KOPT-K1 (cell line): ENCODE measurements around the gene TBC1D22A.

Source experiments
- H3K27ac ChIP-seq: fragments of 200-600 bp; sonication (generic); 2 replicates; pipeline ENCODE4 v1.5.1; 2016; ENCODE audit warnings: antibody characterized with exemption, mild to moderate bottlenecking, low read depth, low read length; ENCODE audit not compliant: poor library complexity, severe bottlenecking
- H3K36me3 ChIP-seq: fragments of 200-600 bp; sonication (generic); 2 replicates; pipeline ENCODE4 v1.5.1; 2017; ENCODE audit warnings: antibody characterized with exemption, mild to moderate bottlenecking, low read length, moderate library complexity; ENCODE audit not compliant: insufficient read depth
- H3K9me3 ChIP-seq: fragments of 200-600 bp; sonication (generic); 2 replicates; pipeline ENCODE4 v1.5.1; 2017; ENCODE audit warnings: antibody characterized with exemption, low read length, mild to moderate bottlenecking; ENCODE audit not compliant: insufficient read depth, poor library complexity, severe bottlenecking

TBC1D22A gene

DNA sequence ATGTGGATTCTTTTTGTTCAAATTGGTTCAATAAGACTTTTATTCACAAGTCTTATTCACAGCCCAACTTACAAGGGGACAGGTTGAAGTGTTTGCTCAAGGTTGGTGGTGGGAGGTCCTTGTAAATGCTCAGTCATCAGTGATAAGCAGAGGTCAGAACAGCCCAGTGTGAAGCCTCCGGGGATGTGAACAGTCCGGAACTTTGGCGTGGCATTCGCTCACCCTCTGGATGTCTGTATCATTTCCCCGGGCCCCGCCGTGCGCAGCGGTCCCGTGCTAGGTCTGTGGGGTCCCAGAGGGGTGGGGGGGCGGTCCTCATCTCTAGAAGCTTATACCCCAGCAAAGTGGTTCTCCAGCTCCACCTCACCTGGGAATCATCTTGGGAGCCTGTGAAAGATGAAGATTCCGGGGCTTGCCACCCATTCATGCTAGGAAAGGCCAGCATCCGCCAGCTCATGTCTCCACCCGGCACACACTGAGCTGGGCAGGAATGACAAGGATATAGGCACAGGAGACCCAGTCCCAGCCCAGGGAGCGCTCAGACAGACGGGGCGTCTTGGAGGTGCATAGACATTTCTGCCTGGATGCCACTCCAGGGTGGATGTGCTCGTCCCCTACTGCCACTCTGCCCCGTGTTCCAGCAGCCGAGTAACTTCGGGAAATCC lies 327.5 kb downstream of the TBC1D22A start:
- H3K36me3 ChIP-seq: no peaks in the 10 kb centered on the region
- H3K27ac ChIP-seq: no peak overlapping the region
- H3K9me3 ChIP-seq: peaks cover 20% of the 10 kb centered on the region

- Histone ChIP-seq H3K36me3 (no peaks in the 10 kb centered on the region), H3K27ac (no peak overlapping the region), H3K9me3 (peaks cover 20% of the 10 kb centered on the region)
Observed at GRCh38 chr22:47090591-47091245, 328.3 kb downstream of the TBC1D22A start.

DNA sequence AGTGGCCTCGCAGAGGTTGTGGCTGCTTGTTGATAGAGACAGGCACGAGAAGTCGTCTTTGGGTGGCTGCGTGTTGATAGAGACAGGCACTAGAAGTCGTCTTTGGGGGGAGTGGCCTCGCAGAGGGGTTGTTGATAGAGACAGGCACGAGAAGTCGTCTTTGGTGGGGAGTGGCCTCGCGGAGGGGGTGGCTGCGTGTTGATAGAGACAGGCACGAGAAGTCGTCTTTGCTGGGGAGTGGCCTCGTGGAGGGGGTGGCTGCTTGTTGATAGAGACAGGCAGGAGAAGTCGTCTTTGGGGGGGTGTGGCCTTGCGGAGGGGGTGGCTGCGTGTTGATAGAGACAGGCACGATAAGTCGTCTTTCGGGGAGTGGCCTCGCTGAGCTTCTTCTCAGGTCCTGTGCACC lies 328.8 kb downstream of the TBC1D22A start:
- Histone ChIP-seq H3K36me3 (no peaks in the 10 kb centered on the region), H3K27ac (no peak overlapping the region), H3K9me3 (peaks cover 20% of the 10 kb centered on the region)

DNA sequence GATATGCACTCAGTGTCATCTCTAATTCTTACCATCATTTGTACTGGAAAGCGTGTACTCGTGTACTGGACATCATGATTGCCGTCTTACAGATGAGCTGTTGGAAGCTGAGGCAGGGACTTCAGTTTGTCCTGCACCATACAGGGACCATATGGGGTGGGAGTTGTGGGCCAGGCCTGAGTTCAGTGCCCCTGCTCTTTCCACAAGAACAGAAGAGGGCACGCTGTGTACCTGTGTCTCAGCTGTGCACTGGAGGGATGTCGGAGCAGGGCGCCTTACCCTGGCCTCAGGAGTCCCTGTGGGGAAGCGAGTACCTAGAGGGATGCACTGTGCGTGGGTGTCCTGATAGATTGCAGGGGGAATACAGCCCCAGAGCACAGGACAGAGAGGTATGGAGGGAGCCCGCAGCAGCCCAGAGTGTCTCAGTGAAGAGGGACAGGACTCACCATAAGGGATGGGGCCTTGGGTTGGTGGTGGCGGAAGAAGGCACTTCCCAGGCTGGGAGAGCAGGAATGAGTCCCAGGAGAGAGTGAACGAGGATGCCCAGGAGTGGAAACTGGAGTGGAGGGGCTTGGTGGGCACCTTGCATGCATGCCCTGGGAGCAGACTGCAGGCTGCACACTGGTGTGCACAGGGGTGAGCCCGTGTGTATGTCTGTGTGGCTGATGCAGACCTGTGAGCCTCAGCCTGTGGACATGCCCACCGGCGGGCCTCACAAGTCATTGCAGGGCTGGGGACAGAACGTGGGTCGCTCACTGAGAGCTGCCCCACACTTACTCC lies 329.7 kb downstream of the TBC1D22A start:
- Histone ChIP-seq H3K36me3 (no peaks in the 10 kb centered on the region), H3K9me3 (peaks cover 20% of the 10 kb centered on the region), H3K27ac (no peak overlapping the region)

GRCh38 chr22:47092896-47093311 lies 330.5 kb downstream of the TBC1D22A start:
- Histone ChIP-seq H3K27ac (no peak overlapping the region), H3K36me3 (no peaks in the 10 kb centered on the region), H3K9me3 (peaks cover 20% of the 10 kb centered on the region)

- Histone ChIP-seq H3K36me3 (no peaks in the 10 kb centered on the region), H3K9me3 (peaks cover 20% of the 10 kb centered on the region), H3K27ac (no peak overlapping the region)
Observed at GRCh38 chr22:47093720-47094119, 331.3 kb downstream of the TBC1D22A start.

DNA sequence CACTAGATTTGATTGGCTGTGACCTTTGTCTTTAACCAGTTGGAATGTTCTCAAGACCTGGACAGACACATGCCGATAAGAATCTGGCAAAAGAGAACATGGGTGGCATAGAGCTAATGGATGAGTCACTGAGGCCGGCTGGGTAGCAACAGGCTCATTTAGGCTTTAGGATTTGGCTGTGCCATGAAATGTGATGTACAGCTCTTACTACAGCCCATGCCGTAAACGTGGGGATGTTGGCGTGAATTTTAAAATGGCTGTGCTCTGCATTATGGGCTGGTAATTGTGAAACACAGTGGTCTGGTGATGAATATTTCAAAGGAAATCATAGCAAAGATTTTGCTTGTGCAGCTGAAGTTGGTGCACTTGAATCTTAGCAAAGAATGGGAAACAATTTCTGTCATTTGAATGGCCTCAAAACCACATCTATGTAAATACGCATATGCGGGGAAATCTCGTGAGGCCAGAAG lies 332.4 kb downstream of the TBC1D22A start:
- peaks cover 20% of the 10 kb centered on the region for H3K9me3 ChIP-seq
- H3K36me3 ChIP-seq: no peaks in the 10 kb centered on the region
- no peak overlapping the region for H3K27ac ChIP-seq

DNA sequence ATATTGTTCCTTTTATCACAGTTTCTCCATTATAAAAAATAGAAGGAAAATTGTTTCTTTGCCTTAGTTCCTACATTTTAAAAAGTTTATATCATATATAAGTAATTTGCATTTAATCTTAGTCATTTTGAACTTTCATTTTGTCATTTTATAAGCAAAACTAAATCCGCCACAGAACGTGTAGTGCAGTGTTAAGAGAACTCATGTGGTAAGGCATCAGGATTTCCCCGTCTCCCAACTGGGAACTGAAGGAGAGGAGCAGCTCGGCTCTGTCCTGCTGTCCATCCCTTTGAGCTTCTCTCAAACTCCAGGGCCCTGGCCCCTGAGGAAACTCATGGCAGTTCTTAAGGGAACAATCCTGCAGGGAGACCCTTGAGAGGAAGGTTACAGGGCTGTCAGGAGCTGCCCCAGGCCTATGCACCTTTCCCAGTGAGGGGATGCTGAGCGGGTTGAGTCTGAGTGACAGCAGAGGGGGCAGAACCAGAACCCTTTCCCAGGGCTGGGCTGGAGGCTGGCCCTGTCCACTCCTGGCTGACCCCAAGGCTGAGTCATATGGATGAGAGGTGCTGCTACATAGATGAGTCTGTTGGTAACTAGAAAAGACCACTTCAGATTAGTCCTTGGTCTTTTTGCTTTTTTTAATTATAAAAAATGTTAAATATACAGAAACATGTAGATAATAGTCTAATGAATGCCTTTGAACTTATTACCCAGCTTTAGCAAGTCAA lies 333.1 kb downstream of the TBC1D22A start:
- Histone ChIP-seq H3K9me3 (peaks cover 20% of the 10 kb centered on the region), H3K27ac (no peak overlapping the region), H3K36me3 (no peaks in the 10 kb centered on the region)

- 0 out of 2 replicates have a peak, but pooled peaks cover 3% of the 10 kb centered on the region for H3K36me3 ChIP-seq
- H3K9me3 ChIP-seq: peaks cover 9% of the 10 kb centered on the region
- no peak overlapping the region for H3K27ac ChIP-seq
Observed at GRCh38 chr22:47098121-47098520, 335.7 kb downstream of the TBC1D22A start.

- no peak overlapping the region for H3K27ac ChIP-seq
- H3K36me3 ChIP-seq: 0 out of 2 replicates have a peak, but pooled peaks cover 3% of the 10 kb centered on the region
- peaks cover 4% of the 10 kb centered on the region for H3K9me3 ChIP-seq
Observed at GRCh38 chr22:47098554-47098953, 336.1 kb downstream of the TBC1D22A start.

DNA sequence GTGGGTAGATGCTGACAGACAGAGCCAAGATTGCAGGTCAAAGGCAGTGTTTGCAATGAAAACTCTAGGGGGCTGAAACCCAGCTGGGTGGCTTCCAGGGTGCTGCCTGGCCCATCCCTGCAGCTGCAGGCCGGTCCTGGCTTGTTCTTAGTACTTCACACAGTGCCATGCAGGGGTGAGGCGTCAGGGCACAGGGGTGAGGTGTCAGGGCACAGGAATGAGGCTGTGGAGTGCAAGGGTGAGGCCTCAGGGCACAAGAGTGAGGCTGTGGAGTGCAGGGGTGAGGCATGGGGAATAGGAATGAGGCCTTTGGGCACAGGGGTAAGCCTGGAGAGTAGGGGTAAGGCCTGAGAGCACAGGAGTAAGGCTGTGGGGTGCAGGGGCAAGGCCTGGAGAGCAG lies 337.6 kb downstream of the TBC1D22A start:
- Histone ChIP-seq H3K9me3 (no peaks in the 10 kb centered on the region), H3K27ac (no peak overlapping the region), H3K36me3 (0 out of 2 replicates have a peak, but pooled peaks cover 3% of the 10 kb centered on the region)

DNA sequence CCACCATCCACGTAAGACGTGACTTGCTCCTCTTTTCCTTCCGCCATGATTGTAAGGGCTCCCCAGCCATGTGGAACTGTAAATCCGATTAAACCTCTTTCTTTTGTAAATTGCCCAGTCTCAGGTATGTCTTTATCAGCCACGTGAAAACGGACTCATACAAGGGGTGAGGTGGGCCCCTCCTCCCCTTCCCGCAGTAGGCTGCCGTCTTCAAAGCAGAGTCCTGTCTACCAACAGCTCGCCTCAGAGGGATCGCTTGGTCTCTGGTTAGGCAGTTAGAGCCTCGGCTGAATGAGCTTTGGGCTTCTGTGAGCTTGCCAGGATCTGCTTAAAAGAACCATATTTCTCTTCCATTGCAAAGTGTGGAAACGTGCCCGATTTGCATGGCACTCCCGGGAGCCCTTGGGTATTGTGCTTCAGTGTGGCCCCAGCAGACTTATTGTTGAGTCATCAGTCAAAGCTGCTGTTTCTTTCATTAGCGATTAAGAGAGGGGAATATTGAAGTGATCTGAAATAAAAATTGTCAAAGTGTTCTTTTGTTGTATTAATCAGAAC lies 338.3 kb downstream of the TBC1D22A start:
- Histone ChIP-seq H3K9me3 (no peaks in the 10 kb centered on the region), H3K27ac (no peak overlapping the region), H3K36me3 (0 out of 2 replicates have a peak, but pooled peaks cover 3% of the 10 kb centered on the region)

DNA sequence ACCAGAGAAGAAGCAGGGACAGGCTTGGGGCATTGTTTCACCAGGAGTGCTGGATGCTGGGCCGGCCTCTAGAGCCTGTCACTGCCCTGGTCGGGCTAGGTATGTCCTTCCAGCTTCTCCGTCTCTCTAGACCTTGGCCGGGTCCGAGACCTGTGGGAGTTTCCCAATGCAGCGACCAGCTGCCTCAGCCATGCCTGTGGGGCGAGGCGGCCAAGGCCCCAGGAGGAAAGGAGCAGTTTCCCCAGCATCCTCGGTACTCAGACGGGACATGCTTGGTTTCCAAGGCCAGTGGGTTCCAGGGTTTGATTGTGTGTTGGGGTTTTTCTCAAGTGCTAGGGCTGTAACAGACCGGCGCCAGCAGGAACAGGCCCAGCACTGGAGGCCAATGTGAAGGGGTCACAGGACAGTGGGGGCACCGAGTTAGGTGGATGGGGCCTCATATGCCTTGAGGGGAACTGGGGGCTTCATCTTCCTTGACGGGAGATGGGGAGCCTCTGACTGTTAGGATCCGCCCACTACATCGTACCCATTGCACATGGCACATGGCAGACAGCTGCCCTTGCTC lies 339.0 kb downstream of the TBC1D22A start:
- H3K36me3 ChIP-seq: 0 out of 2 replicates have a peak, but pooled peaks cover 3% of the 10 kb centered on the region
- H3K9me3 ChIP-seq: no peaks in the 10 kb centered on the region
- no peak overlapping the region for H3K27ac ChIP-seq

- H3K36me3 ChIP-seq: 0 out of 2 replicates have a peak, but pooled peaks cover 3% of the 10 kb centered on the region
- H3K27ac ChIP-seq: no peak overlapping the region
- H3K9me3 ChIP-seq: no peaks in the 10 kb centered on the region
Observed at GRCh38 chr22:47102081-47102480, 339.6 kb downstream of the TBC1D22A start.
